WTC11 (cell line): ENCODE results near the gene DACT3. TPM values are rescaled to one million over a fixed set of nuclear protein-coding genes. Genes with fewer than 3 reads are reported as not detected.

Experiments used
- ATAC-seq: fragments of 200-7000 bp; cut with Tn5 transposase; 2 replicates; pipeline ENCODE4 v1.10.0; 2021; ENCODE audit warnings: mild to moderate bottlenecking, moderate library complexity
- CTCF ChIA-PET: fragments of 300-600 bp; sonication (Branson Sonifier 250); formaldehyde crosslinking; loops from one replicate; lab custom pipeline; 2021; ENCODE audit warnings: antibody characterized with exemption; lab: Charles Lee
- POLR2A ChIA-PET: fragments of 350-600 bp; sonication (Branson Sonifier 250); formaldehyde crosslinking; loops from one replicate; lab custom pipeline; 2021; ENCODE audit warnings: antibody characterized with exemption; lab: Charles Lee
- DNase-seq: peaks from one replicate; pipeline ENCODE4 v3.0.0; 2021; ENCODE audit warnings: low spot score
- H3K27ac Mint-ChIP-seq: 2 replicates; pipeline ENCODE4 v1.8.0; 2021; ENCODE audit warnings: mixed read lengths
- H3K27me3 Mint-ChIP-seq: 2 replicates; pipeline ENCODE4 v1.8.0; 2021; ENCODE audit warnings: low read depth, mild to moderate bottlenecking, moderate library complexity, mixed read lengths
- H3K36me3 Mint-ChIP-seq: 2 replicates; pipeline ENCODE4 v1.8.0; 2021; ENCODE audit warnings: mixed read lengths
- H3K4me1 Mint-ChIP-seq: 2 replicates; pipeline ENCODE4 v1.8.0; 2022; ENCODE audit warnings: mixed read lengths
- H3K4me3 Mint-ChIP-seq: 2 replicates; pipeline ENCODE4 v1.8.0; 2021; ENCODE audit warnings: mild to moderate bottlenecking, moderate library complexity, mixed read lengths
- H3K9me3 Mint-ChIP-seq: 2 replicates; pipeline ENCODE4 v1.8.0; 2021; ENCODE audit warnings: mixed read lengths
- AR ChIP-seq: fragments of 250-450 bp; sonication (Bioruptor Pico); IDR thresholded peaks from 2 replicates; pipeline ENCODE4 v1.9.0; 2021; ENCODE audit warnings: mild to moderate bottlenecking
- ATF3 ChIP-seq: sonication (generic); formaldehyde crosslinking; conservative IDR thresholded peaks from 2 replicates; pipeline ENCODE4 v1.8.1; 2022; ENCODE audit warnings: mild to moderate bottlenecking, missing genetic modification reagents
- ERG ChIP-seq: fragments of 250-450 bp; sonication (Bioruptor Pico); IDR thresholded peaks from 2 replicates; pipeline ENCODE4 v1.8.0; 2021; ENCODE audit warnings: mild to moderate bottlenecking
- IRF2 ChIP-seq: sonication (generic); formaldehyde crosslinking; IDR thresholded peaks from 2 replicates; pipeline ENCODE4 v1.8.0; 2022; ENCODE audit warnings: low read depth, missing genetic modification reagents, borderline replicate concordance
- MYBL2 ChIP-seq: sonication (generic); formaldehyde crosslinking; IDR thresholded peaks from 2 replicates; pipeline ENCODE4 v1.8.1; 2023; ENCODE audit warnings: mild to moderate bottlenecking, moderate library complexity, missing genetic modification reagents
- NFYB ChIP-seq: sonication (generic); formaldehyde crosslinking; conservative IDR thresholded peaks from 2 replicates; pipeline ENCODE4 v1.8.0; 2022; ENCODE audit warnings: low read depth, missing genetic modification reagents
- PRDM15 ChIP-seq: sonication (generic); formaldehyde crosslinking; IDR thresholded peaks from 2 replicates; pipeline ENCODE4 v1.8.0; 2022; ENCODE audit warnings: missing genetic modification reagents
- RELA ChIP-seq: sonication (generic); formaldehyde crosslinking; IDR thresholded peaks from 2 replicates; pipeline ENCODE4 v1.8.1; 2022; ENCODE audit warnings: missing genetic modification reagents, mild to moderate bottlenecking, borderline replicate concordance
- TCF7 ChIP-seq: sonication (generic); formaldehyde crosslinking; IDR thresholded peaks from 2 replicates; pipeline ENCODE4 v1.8.0; 2022; ENCODE audit warnings: mild to moderate bottlenecking, low read depth, missing genetic modification reagents, moderate library complexity
- ZNF416 ChIP-seq: fragments of 250-450 bp; sonication (Bioruptor Pico); IDR thresholded peaks from 2 replicates; pipeline ENCODE4 v1.9.0; 2021; ENCODE audit warnings: mild to moderate bottlenecking, inconsistent platforms
- ZNF425 ChIP-seq: fragments of 250-450 bp; sonication (Bioruptor Pico); conservative IDR thresholded peaks from 2 replicates; pipeline ENCODE4 v1.9.0; 2021; ENCODE audit warnings: mild to moderate bottlenecking
- ZNF671 ChIP-seq: fragments of 250-450 bp; sonication (Bioruptor Pico); IDR thresholded peaks from 2 replicates; pipeline ENCODE4 v1.8.0; 2021; ENCODE audit warnings: mild to moderate bottlenecking
- microRNA-seq: library from miRNA; unstranded; fragments of <30 nt; microRNA quantifications from one replicate; pipeline ENCODE4 v1.2.0, GENCODE V29; 2022; ENCODE audit warnings: borderline number of aligned reads
- total RNA-seq: library from RNA; stranded (reverse); gene quantifications from 3 replicates; pipeline ENCODE4 v1.2.3, GENCODE V29; 2021
- TF ChIP-seq, protein P1 (sequence below): sonication (generic); formaldehyde crosslinking; IDR thresholded peaks from 2 replicates; pipeline ENCODE4 v1.8.1; 2022; ENCODE audit warnings: low read depth, mild to moderate bottlenecking, moderate library complexity, missing genetic modification reagents, borderline replicate concordance
- TF ChIP-seq, protein P2 (sequence below): sonication (generic); formaldehyde crosslinking; conservative IDR thresholded peaks from 2 replicates; pipeline ENCODE4 v1.8.1; 2023; ENCODE audit warnings: mild to moderate bottlenecking, low read depth, missing genetic modification reagents, moderate library complexity

The DACT3 gene
- total RNA-seq, 1 experiment from 2014 or later: 1.9 TPM

GRCh38 chr19:46598372-46598917 lies 62.5 kb downstream of the DACT3 start:
- H3K4me3 Mint-ChIP-seq: no peak overlapping the region
- peaks cover 11% of the 10 kb centered on the region for H3K9me3 Mint-ChIP-seq
- no peak for DNase-seq
- ChIA-PET CTCF (interaction anchor here (6.1 kb wide), 1 partner anchor 16 kb away, joined by 53 read pairs; no protein-coding TSS in a partner anchor), POLR2A (no interaction called here)
- ATAC-seq: no peak
- H3K27me3 Mint-ChIP-seq: no peaks in the 10 kb centered on the region; the same call in 1 of the 2 replicates
- no peak for TF ChIP-seq PRDM15 (CRISPR knock-in tag)
- no peak for TF ChIP-seq ZNF671
- no peak for TF ChIP-seq AR (CRISPR knock-in tag)
- TF ChIP-seq, protein P1, sequence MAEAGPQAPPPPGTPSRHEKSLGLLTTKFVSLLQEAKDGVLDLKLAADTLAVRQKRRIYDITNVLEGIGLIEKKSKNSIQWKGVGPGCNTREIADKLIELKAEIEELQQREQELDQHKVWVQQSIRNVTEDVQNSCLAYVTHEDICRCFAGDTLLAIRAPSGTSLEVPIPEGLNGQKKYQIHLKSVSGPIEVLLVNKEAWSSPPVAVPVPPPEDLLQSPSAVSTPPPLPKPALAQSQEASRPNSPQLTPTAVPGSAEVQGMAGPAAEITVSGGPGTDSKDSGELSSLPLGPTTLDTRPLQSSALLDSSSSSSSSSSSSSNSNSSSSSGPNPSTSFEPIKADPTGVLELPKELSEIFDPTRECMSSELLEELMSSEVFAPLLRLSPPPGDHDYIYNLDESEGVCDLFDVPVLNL (CRISPR knock-in tag): no peak
- no peak for TF ChIP-seq TCF7 (CRISPR knock-in tag)
- TF ChIP-seq NFYB (CRISPR knock-in tag): no peak
- no peak for TF ChIP-seq ZNF416 (CRISPR knock-in tag)
- TF ChIP-seq, protein P2, sequence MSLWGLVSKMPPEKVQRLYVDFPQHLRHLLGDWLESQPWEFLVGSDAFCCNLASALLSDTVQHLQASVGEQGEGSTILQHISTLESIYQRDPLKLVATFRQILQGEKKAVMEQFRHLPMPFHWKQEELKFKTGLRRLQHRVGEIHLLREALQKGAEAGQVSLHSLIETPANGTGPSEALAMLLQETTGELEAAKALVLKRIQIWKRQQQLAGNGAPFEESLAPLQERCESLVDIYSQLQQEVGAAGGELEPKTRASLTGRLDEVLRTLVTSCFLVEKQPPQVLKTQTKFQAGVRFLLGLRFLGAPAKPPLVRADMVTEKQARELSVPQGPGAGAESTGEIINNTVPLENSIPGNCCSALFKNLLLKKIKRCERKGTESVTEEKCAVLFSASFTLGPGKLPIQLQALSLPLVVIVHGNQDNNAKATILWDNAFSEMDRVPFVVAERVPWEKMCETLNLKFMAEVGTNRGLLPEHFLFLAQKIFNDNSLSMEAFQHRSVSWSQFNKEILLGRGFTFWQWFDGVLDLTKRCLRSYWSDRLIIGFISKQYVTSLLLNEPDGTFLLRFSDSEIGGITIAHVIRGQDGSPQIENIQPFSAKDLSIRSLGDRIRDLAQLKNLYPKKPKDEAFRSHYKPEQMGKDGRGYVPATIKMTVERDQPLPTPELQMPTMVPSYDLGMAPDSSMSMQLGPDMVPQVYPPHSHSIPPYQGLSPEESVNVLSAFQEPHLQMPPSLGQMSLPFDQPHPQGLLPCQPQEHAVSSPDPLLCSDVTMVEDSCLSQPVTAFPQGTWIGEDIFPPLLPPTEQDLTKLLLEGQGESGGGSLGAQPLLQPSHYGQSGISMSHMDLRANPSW (CRISPR knock-in tag): no peak
- no peak for TF ChIP-seq RELA (CRISPR knock-in tag)
- no peak for TF ChIP-seq MYBL2
- no peak for TF ChIP-seq ERG
- no peak for TF ChIP-seq IRF2 (CRISPR knock-in tag)
- TF ChIP-seq ZNF425: no peak
- TF ChIP-seq ATF3 (CRISPR knock-in tag): no peak
- H3K27ac Mint-ChIP-seq: no peak overlapping the region
- no peaks in the 10 kb centered on the region; the same call in 1 of the 2 replicates for H3K36me3 Mint-ChIP-seq
- H3K4me1 Mint-ChIP-seq: peaks cover 19% of the 10 kb centered on the region

Small RNAs within 50 kb of the gene (microRNA-seq; reads per million reads assigned to microRNA genes)
- 2.1 reads per million for gene MIR320E

Other genes with a start within 250 kb of the DACT3 start
- gene CCDC8, start 247.6 kb downstream of the DACT3 start, total RNA-seq: 25.2 to 27.2 TPM (median 25.7 TPM) in 3 replicates
- 1.2 to 2.0 TPM (median 2.0 TPM) in 3 replicates for gene PNMA8C, start 232.2 kb downstream of the DACT3 start, total RNA-seq
- gene PNMA8A, start 189.6 kb downstream of the DACT3 start, total RNA-seq: 24.8 to 30.5 TPM (median 25.4 TPM) in 3 replicates
- gene PNMA8B, start 165.3 kb downstream of the DACT3 start, total RNA-seq: 2.8 to 4.0 TPM (median 3.6 TPM) in 3 replicates
- gene CALM3, start 59.9 kb downstream of the DACT3 start, total RNA-seq: 306 to 350 TPM (median 346 TPM) in 3 replicates
- 0.24 TPM in 1 of 3 replicates, not detected in the others for gene PTGIR, start 36.1 kb downstream of the DACT3 start, total RNA-seq
- not detected in 3 replicates for gene GNG8, start 25.0 kb downstream of the DACT3 start, total RNA-seq
- gene PRKD2, start 55.9 kb upstream of the DACT3 start, total RNA-seq: 78.5 to 100 TPM (median 81.5 TPM) in 3 replicates
- 23.4 to 26.1 TPM (median 24.1 TPM) in 3 replicates for gene FKRP, start 84.9 kb upstream of the DACT3 start, total RNA-seq
- gene STRN4, start 85.3 kb upstream of the DACT3 start, total RNA-seq: 126 to 144 TPM (median 137 TPM) in 3 replicates
- gene SLC1A5, start 127.4 kb upstream of the DACT3 start, total RNA-seq: 173 to 239 TPM (median 187 TPM) in 3 replicates
- gene AP2S1, start 189.7 kb upstream of the DACT3 start, total RNA-seq: 232 to 249 TPM (median 234 TPM) in 3 replicates
- 47.2 to 56.3 TPM (median 47.3 TPM) in 3 replicates for gene ARHGAP35, start 199.8 kb upstream of the DACT3 start, total RNA-seq